Uterus (tissue), 2 donors: ENCODE results near the gene CHST11.

Experiments
- CTCF ChIP-seq, 4 experiments: fragments of 200-600 bp in 2 of 4; fragments of 450-650 bp in 2 of 4; sonication (generic) in 2 of 4; IDR thresholded peaks; one replicate each; pipeline ENCODE4 v1.5.1; 2016 to 2019; ENCODE audit warnings: antibody characterized with exemption in 4 of 4, mild to moderate bottlenecking in 2 of 4, moderate library complexity in 1 of 4
- POLR2A ChIP-seq, 2 donors: fragments of 450-650 bp; IDR thresholded peaks; one replicate each; pipeline ENCODE4 v1.6.1; 2016; ENCODE audit warnings: antibody characterized with exemption in 2 of 2, mild to moderate bottlenecking in 1 of 2, moderate library complexity in 1 of 2

- no peak for TF ChIP-seq CTCF (IDR thresholded peaks at IDR 0.05)
- TF ChIP-seq POLR2A (IDR thresholded peaks at IDR 0.05): no peak
Observed at GRCh38 chr12:104725610-104726009, 268.9 kb downstream of the CHST11 start.
